ENCODE results near the gene PAQR5. TPM values are rescaled to one million over a fixed set of nuclear protein-coding genes. Genes with fewer than 3 reads are reported as not detected.
"Not testable (repeated sequence)": the region's sequence is repeated elsewhere in the genome, so short reads cannot be mapped to it uniquely, and the experiment has no call there.

The PAQR5 gene
- polyA plus RNA-seq, 3 donors, result 25.7 to 40.6 (median 32.8) TPM

DNA sequence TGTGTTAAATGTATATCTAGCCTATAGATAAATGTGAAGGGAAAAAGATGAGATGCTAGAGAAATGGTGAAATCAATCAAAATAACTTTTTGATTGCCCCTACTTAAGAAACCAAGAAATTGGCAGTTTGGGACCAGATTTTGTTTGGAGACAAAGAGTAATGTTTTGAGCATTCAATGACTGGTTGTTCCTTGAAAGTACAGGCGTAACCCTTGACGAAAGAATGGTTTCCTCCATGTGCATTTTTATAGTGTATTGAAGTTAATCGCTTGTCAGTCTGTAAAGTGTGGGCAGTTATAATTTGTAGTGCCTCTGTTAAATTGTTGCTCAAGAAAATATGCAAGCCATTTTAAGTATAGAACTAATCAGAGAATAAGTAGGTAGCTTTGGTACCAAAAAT lies 116.7 kb downstream of the PAQR5 start:
- DNase-seq, result no peak

DNA sequence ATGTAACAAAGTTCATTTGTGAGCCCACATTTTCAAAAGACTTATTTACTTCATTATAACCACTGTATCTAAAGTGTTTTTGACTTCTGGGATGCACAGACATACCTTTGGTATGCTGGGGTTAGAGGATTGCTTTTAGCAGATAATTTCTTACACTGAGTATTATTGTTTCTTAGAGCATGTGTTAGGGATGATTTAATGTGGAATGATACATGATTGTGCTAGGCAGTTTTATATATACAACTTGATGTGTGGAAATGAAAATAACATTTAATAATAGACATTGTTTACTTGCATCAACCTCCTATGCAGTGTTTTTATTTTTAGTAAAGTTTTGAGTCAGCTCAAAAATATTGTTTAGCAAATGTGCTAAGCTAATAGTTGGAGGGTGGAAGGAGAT lies 118.9 kb downstream of the PAQR5 start:
- no peak for DNase-seq

DNA sequence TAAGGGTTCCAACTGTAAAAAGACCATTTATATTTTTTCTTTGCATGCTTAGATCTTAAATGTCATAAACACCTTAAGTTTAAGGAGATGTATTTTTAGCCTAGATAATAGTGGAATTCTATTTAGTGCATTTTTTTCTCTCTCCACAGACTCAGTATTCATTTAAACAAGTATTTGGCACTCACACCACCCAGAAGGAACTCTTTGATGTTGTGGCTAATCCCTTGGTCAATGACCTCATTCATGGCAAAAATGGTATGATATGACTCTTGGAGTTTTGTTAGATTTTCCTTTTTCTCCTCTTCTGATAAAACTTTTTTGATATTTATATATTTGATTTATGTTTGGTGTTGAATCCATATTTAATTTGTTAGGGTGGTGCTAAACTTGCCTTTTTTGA lies 122.8 kb downstream of the PAQR5 start:
- DNase-seq, result no peak

DNA sequence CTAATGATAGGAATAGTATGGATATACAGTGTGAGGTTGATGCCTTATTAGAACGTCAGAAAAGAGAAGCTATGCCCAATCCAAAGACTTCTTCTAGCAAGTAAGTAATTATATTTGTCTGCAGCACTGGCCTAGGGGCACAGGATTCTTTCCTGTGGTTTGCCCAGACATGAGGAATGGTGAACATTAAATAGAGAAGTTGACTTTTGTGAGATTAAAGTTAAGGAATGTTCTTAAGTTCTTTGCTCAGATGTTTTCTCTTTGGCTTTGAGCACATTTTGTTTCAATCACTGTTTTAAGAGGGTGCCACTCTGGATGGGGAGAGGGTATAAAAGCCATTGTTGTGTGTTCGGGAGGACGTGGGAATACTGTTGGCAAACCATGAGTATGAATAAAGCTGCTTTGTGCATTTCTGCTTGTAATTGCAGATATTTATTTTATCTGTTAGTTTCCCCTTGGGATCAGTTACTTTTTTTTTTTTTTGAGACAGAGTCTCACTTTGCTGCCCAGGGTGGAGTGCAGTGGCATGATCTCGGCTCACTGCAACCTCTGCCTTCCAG lies 123.7 kb downstream of the PAQR5 start:
- no peak for DNase-seq

DNA sequence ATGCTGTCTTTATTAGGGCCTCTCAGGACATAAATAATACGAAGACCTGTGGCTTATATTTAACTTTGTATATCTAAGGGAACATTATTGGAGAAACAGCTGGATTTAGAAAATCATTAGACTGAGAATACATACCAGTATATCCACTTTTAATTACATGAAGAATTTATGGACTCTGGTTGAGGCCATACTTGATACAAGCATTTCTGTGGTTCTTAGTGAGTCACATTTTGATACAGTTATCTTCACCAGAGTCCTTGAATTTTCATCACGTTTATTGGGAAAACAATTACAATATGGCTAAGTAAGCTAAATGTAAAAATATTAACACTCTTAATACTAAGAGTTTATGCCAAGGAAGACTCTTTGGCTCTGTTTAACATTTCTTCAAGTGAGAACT lies 125.3 kb downstream of the PAQR5 start:
- no peak for DNase-seq

DNA sequence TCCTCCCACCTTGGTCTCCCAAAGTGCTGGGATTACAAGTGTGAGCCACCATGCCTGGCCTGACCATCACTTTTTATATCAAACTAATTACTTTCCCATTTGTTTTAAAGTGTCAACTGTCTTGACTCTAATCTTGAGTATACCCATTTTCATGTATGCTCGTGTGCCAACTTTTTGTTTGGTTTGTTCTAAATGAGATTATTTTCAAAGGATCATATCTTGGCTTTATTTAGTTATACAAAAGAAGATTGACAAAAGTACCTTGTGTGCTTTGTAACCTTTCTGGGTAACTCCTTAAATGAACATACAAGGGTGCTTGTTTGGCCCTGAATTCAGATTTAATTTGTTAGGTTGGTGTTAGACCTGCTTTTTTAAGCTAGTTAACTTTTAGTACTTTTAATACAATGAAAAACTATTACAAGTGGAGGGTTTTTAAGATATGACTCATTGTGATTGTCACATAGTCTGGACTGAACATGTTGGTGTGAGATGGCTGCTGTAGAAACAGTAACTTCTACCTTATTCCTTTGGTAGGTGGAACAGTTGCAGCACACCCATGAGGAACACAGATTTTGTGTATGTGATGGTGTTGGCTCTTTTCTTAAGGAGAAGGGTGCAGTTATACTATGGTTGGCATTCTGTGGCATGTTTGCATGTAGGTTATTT lies 126.2 kb downstream of the PAQR5 start:
- DNase-seq, result no peak

DNA sequence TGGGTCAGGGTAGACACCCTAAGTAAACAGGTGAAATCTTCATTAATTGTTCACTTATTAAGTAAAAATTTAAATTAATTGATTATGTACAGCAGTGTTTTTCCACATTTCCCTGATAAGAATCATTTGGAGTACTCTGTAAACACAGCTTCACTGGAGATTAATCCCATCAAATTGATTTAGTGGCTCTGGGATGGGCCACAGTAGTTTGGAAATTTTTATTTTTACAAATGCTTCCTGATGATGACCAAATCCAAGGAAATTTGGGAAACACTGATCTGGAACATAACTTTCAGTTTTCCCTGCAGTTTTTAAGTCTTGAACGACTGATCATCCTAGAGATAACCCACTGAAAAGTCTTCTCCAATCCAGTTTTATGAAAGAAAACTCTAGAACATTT lies 135.1 kb downstream of the PAQR5 start:
- no peak for DNase-seq

DNA sequence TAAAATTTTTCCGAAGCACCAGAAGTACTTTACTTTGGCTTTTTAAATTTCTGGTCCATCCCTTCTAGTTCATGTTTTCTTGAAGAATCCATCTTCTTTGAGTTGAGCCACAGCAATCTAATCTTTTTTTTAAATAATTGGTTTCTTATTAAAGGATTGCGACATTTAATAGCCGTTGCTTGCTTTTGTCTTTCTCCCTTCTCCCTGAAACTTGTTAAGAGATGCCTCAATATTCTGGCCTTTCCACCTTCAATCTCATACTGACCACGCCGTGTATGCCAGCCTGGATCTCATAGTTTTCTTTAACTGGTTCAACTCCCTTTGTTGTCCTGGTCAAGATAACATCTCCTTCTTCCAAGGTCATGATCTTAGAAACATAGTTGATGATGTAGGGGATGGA lies 135.5 kb downstream of the PAQR5 start:
- no peak for DNase-seq

DNA sequence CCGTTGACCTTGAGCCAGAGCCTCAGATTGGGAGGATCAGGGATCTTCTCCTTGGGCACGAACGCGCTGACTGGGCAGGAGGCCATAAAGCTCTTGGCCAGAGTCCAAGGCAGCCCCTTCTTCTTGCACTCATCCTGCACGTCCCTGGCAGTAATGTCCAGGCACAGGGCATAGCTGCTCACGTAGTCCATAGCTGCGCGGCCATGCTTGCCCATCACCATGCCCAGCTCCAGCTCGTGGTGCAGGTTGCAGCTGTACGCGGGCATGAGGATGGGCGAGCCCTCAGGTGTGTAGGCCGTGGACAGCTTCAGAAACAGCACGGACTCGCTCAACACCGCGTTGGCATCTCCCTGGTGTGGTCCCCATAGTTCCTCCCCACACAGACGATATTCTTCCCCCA lies 136.0 kb downstream of the PAQR5 start:
- no peak for DNase-seq

DNA sequence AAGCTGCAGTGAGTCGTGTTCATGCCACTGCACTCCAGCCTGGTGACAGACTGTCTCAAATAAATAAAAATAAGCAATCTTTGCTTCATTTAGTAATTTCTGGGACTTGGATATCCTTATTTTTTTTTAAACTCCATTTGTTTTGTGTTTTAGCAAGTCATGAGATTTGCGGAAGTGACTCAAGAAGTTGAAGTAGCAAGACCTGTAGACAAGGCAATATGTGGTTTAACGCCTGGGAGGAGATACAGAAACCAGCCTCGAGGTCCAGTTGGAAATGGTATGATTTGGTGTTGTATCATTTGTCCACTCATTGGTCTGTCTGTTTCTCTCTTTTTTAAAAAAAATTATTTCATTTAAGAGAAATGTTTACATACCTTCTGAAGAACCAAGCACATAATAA lies 137.3 kb downstream of the PAQR5 start:
- no peak for DNase-seq

DNA sequence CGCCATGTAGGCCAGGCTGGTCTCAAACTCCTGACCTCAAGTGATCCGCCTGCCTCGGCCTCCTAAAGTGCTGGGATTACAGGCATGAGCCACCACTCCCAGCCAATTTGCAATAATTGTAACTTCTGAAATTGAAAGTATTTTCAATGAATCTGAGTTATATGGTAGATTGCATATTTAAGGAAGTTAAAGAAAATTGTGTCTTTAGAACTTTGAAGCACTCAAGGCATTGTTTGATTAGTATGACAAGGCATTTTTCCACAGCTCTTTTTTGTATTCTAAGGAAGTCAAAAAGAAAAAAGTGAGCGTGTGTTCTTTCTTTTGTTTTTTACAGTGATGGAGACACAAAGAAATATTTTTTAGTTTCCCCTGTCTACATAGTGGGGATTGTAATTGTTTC lies 138.2 kb downstream of the PAQR5 start:
- DNase-seq, result no peak

DNA sequence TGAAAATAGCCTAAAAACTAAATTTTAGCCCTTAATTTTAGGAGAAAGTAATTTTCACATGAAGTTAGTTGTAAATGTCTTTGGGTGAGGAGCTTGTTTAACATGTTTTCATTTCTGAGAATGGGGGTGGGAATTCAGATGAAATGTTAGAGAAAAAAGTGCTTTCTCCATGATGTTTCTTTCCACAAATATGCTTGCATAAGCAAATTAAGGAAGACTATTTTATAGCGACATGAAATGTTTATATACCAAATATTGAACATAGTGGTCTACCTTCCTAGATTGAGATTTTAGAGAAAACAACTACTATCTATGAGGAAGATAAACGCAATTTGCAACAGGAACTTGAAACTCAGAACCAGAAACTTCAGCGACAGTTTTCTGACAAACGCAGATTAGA lies 140.9 kb downstream of the PAQR5 start:
- no peak for DNase-seq

DNA sequence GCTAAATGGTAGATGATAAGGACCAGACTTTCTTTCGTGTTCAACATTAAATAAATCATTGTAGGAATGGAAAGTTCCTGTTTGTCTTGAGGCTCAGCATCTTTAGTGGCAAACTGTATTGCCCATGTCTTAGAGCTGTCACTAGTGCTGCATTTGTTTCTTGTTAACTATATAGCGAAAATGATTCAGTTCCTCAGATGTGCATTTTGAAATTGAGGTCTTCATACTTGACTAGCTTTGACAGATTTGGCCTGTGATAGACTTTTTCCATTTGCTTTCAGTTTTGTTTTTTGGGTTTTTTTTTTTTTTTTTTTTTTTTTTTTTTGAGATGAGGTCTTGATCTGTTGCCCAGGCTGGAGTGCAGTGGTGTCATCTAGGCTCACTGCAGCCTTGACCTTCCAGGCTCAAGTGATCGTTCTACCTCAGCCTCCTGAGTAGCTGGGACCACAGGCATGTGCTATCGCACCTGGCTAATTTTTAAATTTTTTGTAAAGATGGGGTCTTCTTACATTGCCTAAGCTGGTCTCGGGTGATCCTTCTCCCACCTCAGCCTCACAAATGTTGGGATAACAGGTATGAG lies 144.4 kb downstream of the PAQR5 start:
- DNase-seq, result no peak

DNA sequence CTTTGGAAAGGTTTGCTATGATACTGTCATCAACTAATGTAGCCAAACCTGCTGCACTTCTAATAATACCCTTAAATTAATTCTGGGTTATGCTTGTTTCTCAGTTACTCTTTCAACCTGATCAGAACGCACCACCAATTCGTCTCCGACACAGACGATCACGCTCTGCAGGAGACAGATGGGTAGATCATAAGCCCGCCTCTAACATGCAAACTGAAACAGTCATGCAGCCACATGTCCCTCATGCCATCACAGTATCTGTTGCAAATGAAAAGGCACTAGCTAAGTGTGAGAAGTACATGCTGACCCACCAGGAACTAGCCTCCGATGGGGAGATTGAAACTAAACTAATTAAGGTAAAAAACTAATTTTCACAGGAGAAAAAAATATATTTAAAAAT lies 146.0 kb downstream of the PAQR5 start:
- no peak for DNase-seq

DNA sequence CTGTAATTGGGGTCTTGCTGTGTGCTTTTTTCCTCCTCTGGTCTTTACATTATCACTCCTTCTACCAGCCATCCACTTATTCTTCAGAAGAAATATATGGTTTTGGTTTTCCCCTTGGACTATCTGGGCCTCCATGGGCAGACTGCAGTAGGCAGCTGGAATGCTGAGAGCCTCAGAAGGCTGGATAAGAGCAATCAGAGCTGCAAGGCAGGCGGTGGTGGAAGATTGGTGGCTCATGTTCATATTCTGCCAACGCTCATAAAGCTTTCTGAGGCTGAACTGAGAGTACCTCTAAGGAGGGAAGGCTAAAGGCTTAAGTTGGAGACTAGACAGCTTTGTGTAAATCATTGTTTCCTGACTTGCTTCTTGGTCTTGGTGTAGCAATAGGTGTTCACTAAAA lies 148.2 kb downstream of the PAQR5 start:
- DNase-seq, result no peak

DNA sequence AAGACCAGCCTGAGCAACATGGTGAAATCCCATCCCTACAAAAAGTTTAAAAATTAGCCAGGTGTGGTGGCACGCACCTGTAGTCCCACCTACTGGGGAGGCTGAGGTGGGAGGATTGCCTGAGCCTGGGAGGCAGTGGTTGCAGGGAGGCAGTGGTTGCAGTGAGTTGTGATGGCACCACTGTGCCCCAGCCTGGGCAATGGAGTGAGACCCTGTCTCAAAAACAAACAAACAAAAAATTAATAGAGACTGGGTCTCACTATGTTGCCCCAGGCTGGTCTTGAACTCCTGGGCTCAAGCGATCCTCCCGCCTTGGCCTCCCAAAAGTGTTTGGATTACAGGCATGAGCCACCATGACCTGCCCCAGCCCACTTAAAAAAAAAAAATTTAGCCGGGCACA lies 151.5 kb downstream of the PAQR5 start:
- DNase-seq, result not testable (repeated sequence)

DNA sequence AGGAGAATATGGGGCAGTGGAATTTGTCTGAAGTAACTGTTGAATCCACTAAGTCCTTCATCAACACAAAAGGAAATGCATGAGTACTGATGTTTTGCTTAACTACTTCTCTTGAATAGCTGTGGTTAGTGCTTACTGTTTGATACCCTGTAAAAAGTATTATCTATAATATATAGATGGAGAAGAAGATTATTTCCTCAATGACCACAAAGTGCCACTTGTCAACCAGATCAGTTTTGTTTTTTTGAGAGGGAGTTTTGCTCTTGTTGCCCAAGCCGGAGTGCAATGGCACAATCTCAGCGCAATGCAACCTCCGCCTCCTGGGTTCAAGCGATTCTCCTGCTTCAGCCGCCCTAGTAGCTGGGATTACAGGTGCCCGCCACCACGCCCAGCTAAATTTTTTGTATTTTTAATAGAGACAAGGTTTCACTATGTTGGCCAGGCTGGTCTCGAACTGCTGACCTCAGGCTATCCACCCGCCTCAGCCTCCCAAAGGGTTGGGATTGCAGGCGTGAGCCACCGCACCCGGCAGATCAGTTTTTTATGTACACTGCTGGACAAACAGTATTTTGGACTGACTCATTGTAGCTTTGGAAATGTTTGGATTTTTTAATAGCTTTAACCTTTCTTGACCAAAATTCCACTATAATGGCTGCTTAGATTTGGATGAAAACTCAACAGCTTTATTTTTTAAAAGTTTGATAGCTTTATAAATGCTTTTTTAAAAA lies 152.4 kb downstream of the PAQR5 start:
- no peak for DNase-seq

DNA sequence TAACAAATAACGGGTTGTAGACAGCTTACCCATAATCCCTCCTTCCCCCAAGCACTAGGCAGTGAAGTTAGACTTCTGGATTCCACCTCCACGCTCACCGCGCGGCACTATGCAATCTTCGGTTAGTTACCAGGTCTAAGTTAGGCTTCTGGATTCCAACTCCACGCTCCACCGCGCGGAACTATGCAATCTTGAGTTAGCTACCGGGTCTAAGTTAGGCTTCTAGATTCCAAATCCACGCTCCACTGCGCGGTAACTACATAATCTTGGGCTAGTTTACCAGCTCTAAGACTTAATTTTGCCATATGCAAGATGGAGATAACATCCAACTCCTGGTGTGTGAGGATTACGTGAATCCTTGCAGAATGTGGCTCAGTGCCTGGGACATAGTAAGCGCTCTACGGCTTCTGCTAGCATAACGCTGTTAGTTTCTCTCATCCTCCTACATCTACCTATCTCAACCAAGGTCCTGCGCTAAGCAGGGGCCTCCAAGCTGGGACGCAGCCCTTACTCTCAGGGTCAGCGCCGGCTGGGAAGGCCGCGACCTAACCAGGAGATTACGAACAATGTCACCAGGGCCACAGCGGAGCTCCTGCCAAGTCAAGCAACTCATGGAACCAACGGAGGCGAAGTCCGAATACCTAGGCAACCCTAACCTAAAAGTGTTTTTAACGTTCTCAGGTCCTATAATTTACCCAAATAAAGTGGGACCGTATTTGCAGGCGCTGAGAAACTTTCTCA lies 153.4 kb downstream of the PAQR5 start:
- DNase-seq, result peak; percentile 26

DNA sequence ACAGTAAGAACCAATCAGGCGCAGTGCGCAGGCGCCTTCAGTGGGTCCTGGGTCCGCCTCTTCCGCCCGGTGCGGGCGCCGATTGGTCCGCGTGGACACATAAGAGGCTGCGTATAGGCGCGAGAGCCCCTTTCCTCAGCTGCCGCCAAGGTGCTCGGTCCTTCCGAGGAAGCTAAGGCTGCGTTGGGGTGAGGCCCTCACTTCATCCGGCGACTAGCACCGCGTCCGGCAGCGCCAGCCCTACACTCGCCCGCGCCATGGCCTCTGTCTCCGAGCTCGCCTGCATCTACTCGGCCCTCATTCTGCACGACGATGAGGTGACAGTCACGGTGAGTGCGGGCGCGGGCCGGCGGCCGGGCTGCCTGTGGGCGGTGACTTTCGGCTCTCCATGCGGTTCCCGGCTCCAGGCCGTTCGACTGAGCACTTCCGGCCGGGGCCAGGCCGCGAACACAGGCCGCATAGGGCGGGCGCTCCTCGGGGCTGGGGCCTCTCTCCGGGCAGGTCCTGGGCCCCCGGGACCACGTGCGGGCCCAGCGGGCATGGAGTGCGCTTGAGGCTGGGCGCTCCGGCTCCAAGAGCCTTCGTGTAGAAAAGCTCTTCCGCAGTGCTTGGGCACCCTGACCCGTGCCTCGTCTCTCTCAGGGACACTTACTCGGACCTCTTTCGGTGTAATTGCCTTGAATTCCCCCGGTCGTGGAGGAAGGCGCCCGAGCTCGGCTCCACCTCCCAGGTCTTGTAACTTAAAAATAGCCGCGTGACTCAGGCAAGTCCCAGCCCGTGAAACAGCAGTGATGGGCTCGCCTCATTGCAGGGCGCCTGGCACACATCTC lies 154.2 kb downstream of the PAQR5 start, which contains the start of gene RPLP1:
Gene RPLP1 (plus strand): TSS at position 127 of the 830 bp plus-strand sequence. CDS start 131 bp downstream, at position 258.
- DNase-seq, result peak; percentile 96

DNA sequence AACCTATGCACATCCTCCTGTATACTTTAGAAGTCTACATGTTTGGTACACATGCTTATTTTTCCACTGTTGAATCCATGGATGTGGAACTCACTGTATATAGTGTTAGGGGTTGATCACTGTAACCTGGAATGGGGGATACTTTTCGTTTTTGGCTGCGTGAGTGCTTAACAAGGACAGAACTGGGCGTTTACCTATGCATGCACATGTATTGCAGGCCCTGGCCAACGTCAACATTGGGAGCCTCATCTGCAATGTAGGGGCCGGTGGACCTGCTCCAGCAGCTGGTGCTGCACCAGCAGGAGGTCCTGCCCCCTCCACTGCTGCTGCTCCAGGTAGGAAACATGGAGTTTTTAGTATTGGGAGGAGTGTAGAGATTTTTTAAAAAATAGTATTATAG lies 156.2 kb downstream of the PAQR5 start:
- DNase-seq, result no peak

All from renal pelvis (tissue), 4 donors.